Measurements from ENCODE around the gene NCOA1. TPM values are rescaled to one million over a fixed set of nuclear protein-coding genes. Genes with fewer than 3 reads are reported as not detected.

NCOA1 gene
- total RNA-seq, 3 donors from 2014 or later, result 34.8 to 55.6 (median 43.6) TPM

DNA sequence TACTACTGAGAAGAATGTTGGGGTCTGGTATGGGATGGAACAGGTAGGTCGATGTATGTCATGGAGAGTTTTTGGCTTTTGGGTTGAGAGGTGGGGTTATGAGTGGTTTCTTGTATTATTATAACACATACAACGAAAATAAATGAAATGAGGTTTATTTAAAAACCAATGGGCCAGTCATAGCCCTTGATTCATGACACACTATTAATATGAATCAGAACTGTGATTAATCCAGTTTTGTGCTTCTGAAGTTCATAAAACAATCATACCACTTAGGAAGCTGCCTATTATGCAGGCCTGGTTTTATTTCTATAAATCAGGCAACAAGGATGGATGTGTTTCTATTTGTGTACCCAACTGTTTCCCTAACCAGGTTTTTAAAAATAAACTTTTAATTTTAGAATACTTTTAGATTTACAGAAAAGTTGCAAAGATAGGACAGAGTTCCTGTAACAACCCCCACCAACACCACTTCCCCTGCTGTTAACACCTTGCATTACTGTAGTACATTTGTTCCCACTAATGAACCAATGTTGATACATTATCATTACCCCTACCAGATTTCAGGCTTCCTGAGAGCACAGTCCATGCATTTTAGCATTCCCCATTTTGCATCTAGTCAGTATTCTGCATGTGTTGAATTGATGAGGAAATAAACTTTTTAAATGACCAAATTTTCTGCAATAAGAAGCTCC is 37.5 kb upstream of the NCOA1 start:
- Histone ChIP-seq H3K4me3 (no peak overlapping the region), H3K4me1 (ENCODE audit: low read depth) (peaks cover 2% of the 10 kb centered on the region), H3K36me3 (ENCODE audit: low read depth) (no peaks in the 10 kb centered on the region), H3K9me3 (peaks cover 7% of the 10 kb centered on the region)
- intact Hi-C loops (cut with DNase I, micrococcal nuclease), result no loop called here
- no peak for TF ChIP-seq CTCF (IDR thresholded peaks at IDR 0.05)
- no peak for ATAC-seq
- DNase-seq, result no peak

DNA sequence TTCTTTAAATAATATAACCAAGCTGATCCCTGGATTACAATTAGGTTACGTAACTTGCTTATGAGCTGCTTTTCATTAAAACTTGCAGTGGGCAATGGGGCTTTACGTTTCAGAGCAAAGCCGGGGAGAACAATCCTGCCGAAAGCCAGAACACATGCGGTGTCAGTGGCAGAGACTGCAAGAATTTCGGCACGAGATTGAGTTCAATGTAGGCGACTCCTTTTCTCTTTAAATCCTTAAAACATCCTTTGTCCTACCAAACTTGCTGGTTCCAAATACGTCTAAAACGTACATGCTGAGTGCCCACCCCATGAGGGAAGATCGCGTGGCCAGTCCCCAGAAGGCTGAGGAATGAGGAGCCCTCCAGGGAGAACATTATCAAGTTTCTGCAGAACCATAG is 36.8 kb upstream of the NCOA1 start:
- Histone ChIP-seq H3K9me3 (peaks cover 3% of the 10 kb centered on the region), H3K4me1 (ENCODE audit: low read depth) (peaks cover 2% of the 10 kb centered on the region), H3K36me3 (ENCODE audit: low read depth) (no peaks in the 10 kb centered on the region), H3K4me3 (no peak overlapping the region)
- TF ChIP-seq CTCF (IDR thresholded peaks at IDR 0.05), result no peak
- intact Hi-C loops (cut with DNase I, micrococcal nuclease), result no loop called here
- no peak for ATAC-seq
- no peak for DNase-seq

GRCh38 chr2:24456599-24457556 is 34.2 kb upstream of the NCOA1 start:
- peak in 1 of 3 donors; percentile 54 for DNase-seq
- Histone ChIP-seq H3K36me3 (ENCODE audit: low read depth) (no peaks in the 10 kb centered on the region), H3K4me3 (no peak overlapping the region), H3K4me1 (ENCODE audit: low read depth) (peaks cover 2% of the 10 kb centered on the region), H3K9me3 (no peaks in the 10 kb centered on the region)
- TF ChIP-seq CTCF (IDR thresholded peaks at IDR 0.05), result no peak
- ATAC-seq, result peak; percentile 74
- intact Hi-C loops (cut with DNase I, micrococcal nuclease), result no loop called here

DNA sequence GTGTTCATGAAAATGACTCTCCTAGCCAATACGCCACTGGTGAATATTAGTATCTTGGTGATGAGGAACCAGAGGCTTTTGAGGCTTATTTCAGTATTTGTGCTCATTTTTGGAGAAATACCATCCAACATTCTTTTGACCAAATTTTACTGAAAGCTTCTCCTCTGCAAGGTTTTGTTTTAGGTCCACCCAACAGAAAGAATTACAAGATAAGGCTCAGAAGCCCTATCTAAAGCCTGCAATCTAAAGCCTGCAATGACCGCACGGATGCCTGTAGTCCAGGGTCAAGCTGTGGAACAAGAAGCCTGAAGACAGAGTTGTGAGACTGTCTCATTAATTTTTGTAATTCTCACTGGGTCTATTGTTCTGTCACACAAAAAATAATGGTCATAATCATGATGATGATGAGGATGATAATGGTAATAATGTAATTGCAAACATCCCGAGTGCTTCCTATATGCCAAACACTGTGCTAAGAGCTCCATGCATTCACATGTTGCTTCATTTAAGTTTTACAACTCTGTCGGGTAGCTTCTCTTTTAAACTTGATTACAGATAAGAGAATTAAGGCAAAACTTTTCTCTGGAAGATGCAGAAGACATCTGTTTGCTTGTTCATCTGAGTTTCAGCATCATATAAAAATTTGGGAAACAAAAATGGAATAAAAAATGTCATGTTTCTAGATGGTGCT is 33.2 kb upstream of the NCOA1 start:
- Histone ChIP-seq H3K4me1 (ENCODE audit: low read depth) (peaks cover 2% of the 10 kb centered on the region), H3K4me3 (no peak overlapping the region), H3K9me3 (no peaks in the 10 kb centered on the region), H3K36me3 (ENCODE audit: low read depth) (no peaks in the 10 kb centered on the region)
- TF ChIP-seq CTCF (IDR thresholded peaks at IDR 0.05), result no peak
- intact Hi-C loops (cut with DNase I, micrococcal nuclease), result no loop called here
- DNase-seq (no peak), ATAC-seq (no peak)

GRCh38 chr2:24459224-24460161 is 31.6 kb upstream of the NCOA1 start:
- intact Hi-C loops (cut with DNase I, micrococcal nuclease), result no loop called here
- no peak for TF ChIP-seq CTCF (IDR thresholded peaks at IDR 0.05)
- no peaks in the 10 kb centered on the region for H3K9me3 ChIP-seq
- no peak overlapping the region for H3K4me3 ChIP-seq
- H3K4me1 ChIP-seq (ENCODE audit: low read depth), result peaks cover 2% of the 10 kb centered on the region
- DNase-seq (no peak), ATAC-seq (no peak)
- no peaks in the 10 kb centered on the region for H3K36me3 ChIP-seq (ENCODE audit: low read depth)
